Measurements from ENCODE around the gene ATP8B2.

ATP8B2 gene

DNA sequence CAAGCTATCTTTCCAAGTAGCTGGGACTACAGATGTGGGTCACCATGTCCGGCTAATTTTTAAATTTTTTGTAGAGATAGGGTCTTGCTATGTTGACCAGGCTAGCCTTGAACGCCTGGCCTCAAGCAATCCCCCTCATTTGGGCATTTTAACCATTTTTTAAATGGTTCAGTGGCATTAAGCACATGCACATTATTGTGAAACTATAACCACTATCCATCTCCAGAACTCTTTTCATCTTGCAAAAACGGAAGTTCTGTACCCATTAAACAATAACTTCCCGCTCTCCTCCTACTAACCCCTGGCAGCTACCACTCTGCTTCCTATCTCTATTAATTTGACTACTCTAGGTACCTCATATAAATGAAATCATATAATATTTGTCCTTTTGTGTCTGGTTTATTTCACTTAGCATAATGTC lies 75.1 kb downstream of the ATP8B2 start:
- DNase-seq = no peak

Measured in stimulated activated CD8-positive, alpha-beta memory T cell treated with anti-CD3 and anti-CD28 coated beads, Interleukin-4, amount 100 ng/mL, for 48 hours (primary cell).